Urinary bladder (tissue), 4 donors: ENCODE data around the gene OTC. TPM values are rescaled to one million over a fixed set of nuclear protein-coding genes. Genes with fewer than 3 reads are reported as not detected.

Source experiments
- DNase-seq: peaks from one replicate; pipeline ENCODE4 v3.0.0-alpha.2; 2015; ENCODE audit errors: extremely low spot score
- H3K27ac ChIP-seq: one replicate; pipeline ENCODE4 v1.5.1; 2013; ENCODE audit warnings: low read depth, mild to moderate bottlenecking, moderate library complexity
- H3K36me3 ChIP-seq: one replicate; pipeline ENCODE4 v1.6.1; 2013; ENCODE audit warnings: mild to moderate bottlenecking, moderate library complexity; ENCODE audit not compliant: insufficient read depth
- H3K4me1 ChIP-seq: one replicate; pipeline ENCODE4 v1.6.1; 2013; ENCODE audit warnings: mild to moderate bottlenecking, moderate library complexity; ENCODE audit not compliant: insufficient read depth
- H3K4me3 ChIP-seq: one replicate; pipeline ENCODE4 v1.5.1; 2013; ENCODE audit warnings: low read depth, low read length
- WGBS: extraction: QIAGEN DNeasy Blood & Tissue Kit; methylation state at CpG from one replicate; pipeline ENCODE4 v1.1.7; 2013; 5-methylcytosine and 5-hydroxymethylcytosine counted together
- polyA plus RNA-seq: library from polyadenylated mRNA; stranded (reverse); fragments of 200-250 nt; gene quantifications from one replicate; pipeline ENCODE4 v1.2.3, GENCODE V29; 2013
- total RNA-seq: library from RNA; depleted of rRNA; stranded (reverse); fragments of >200 nt; gene quantifications from one replicate; pipeline ENCODE4 v1.2.3, GENCODE V29; 2014
- donor health status: healthy with polysubstance abuse.
- donor health status: healthy.

OTC gene
- total RNA-seq (0.63 TPM), polyA plus RNA-seq (0.41 TPM)

DNA sequence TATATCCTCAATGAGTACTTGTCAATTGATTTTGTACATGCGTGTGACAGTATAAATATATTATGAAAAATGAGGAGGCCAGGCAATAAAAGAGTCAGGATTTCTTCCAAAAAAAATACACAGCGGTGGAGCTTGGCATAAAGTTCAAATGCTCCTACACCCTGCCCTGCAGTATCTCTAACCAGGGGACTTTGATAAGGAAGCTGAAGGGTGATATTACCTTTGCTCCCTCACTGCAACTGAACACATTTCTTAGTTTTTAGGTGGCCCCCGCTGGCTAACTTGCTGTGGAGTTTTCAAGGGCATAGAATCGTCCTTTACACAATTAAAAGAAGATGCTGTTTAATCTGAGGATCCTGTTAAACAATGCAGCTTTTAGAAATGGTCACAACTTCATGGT, at the start of gene OTC:
OTC (plus strand) TSS at position 243 of the 400 bp plus-strand sequence; CDS start at position 336, 93 bp downstream.
- Histone ChIP-seq H3K27ac (no peak within 1 kb of the TSS), H3K4me1 (no peaks in the 10 kb centered on the region), H3K36me3 (no peaks in the 10 kb centered on the region), H3K4me3 (no peak within 1 kb of the TSS)
- DNase-seq = no peak
- WGBS = 72% methylated on average over 4 of the region's 4 CpGs

DNA sequence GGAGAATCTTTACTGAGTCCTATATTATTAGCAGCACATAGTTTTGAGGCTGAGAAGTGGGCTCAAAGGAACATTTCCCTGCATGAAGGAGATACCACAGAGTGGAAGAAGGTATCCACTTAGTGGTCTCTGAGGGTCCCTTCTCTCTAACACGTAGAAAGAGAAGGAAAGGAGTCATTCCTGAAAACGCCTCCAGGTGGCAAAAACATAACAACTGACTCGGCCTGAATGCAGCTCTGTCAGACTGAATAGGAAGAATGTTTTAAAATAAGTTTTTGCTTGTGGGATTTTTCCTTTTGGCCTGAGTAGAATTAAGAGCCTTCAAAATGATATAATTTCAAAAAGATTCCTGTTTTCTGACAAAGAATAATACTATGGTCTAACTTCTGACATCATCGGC, 48.4 kb upstream of the OTC start:
- DNase-seq = no peak
- H3K27ac ChIP-seq = no peak overlapping the region
- H3K36me3 ChIP-seq = peaks cover 2% of the 10 kb centered on the region
- WGBS = 62% methylated on average over 4 of the region's 4 CpGs
- H3K4me3 ChIP-seq = no peak overlapping the region
- H3K4me1 ChIP-seq = no peaks in the 10 kb centered on the region

DNA sequence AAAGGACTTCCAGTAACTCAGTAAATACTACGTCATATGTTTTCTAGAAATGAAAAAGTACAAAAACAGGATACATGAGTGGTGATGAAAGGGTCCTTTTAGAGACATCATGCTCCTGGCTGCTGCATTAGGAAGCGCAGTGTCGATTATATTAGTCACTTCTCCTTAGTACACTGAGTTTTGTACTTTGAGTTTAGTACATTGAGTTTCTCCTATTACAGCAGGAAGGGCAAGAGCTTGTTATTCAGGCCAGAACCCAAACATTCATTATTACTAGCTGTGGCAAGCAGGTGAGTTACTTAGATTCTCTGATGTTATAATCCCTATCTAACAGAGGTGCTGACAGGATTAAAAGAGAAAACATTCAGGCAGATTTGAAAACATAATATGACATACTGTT, 46.4 kb upstream of the OTC start:
- 74% methylated on average over 3 of the region's 3 CpGs for WGBS
- H3K27ac ChIP-seq = no peak overlapping the region

DNA sequence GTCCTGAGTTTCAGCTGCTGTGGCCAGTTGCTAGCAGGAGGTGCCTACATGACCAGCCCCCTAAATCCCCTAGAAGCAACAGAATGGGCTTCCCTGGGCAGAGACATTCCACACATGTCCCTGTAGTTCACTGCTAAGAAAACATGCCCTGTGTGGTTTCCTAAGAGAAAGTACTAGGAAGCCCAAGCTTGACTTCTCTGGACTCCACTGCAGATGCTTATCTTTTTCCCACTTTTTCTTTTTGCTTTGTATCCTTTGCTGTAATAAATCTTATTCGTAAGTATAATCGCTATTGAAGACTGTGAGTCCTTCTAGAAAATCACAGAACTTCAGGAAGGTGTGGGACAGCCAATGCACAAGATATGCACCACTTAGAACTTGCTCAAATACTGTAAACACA, 40.7 kb upstream of the OTC start:
- Histone ChIP-seq H3K4me1 (no peaks in the 10 kb centered on the region), H3K4me3 (no peak overlapping the region), H3K36me3 (no peaks in the 10 kb centered on the region), H3K27ac (no peak overlapping the region)
- no peak for DNase-seq
- 93% methylated on average over 2 of the region's 2 CpGs for WGBS

More for the DNA sequence above, 46.4 kb upstream of the OTC start:
- peaks cover 2% of the 10 kb centered on the region for H3K36me3 ChIP-seq
- no peak for DNase-seq
- H3K4me1 ChIP-seq = no peaks in the 10 kb centered on the region
- H3K4me3 ChIP-seq = no peak overlapping the region

DNA sequence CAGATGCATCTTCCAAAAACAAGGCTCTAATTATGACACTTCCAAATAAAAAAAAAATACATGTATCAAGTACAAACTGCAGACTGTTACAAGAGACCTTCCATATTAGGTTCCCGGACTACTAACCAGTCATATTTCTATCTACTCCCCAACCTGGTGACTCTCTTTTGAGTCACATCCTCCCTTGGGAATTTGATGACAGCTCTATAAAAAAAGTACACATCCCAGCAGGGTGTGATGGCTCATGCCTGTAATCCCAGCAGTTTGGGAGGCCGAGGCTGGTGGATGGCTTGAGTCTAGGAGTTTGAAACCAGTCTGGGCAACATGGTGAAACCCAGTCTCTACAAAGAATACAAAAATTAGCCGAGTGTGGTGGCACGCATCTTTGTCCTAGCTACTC, 40.0 kb upstream of the OTC start:
- DNase-seq = no peak
- H3K36me3 ChIP-seq = no peaks in the 10 kb centered on the region
- no peaks in the 10 kb centered on the region for H3K4me1 ChIP-seq
- H3K27ac ChIP-seq = no peak overlapping the region
- 91% methylated on average over 4 of the region's 4 CpGs for WGBS
- no peak overlapping the region for H3K4me3 ChIP-seq

DNA sequence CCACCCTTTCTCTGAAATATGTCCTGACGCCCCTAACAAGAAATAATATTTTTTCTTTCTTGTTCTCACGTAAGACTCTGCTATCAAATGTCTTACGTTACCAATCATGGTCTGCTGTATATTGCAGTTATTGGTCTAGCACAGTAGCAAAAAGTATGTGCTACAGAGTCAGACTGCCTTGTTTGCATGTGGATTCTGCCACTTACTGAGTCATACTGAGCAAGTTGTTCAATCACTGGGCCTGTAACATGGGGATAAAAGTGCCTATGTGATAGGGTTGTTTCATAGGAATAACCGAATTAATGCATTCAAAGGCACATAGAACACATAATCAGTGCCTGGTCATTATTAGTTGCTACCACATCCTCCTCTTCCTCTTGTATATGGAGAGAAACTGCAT, 39.2 kb upstream of the OTC start:
- Histone ChIP-seq H3K4me3 (no peak overlapping the region), H3K27ac (no peak overlapping the region), H3K4me1 (no peaks in the 10 kb centered on the region), H3K36me3 (no peaks in the 10 kb centered on the region)
- WGBS = 96% methylated on average over 4 of the region's 4 CpGs
- no peak for DNase-seq

DNA sequence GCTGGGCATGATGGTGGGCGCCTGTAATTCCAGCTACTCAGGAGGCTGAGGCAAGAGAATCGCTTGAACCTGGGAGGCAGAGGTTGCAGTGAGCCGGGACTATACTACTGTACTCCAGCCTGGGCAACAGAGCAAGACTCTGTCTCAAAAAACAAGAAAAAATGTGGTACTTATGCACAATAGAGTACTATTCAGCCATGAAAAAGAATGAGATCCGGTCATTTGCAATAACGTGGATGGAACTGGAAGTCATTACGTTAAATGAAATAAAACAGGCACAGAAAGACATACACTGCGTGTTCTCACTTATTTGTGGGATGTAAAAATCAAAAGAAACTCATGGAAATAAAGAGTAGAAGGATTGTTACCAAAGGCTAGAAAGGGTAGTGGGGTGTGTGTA, 37.2 kb upstream of the OTC start:
- DNase-seq = no peak
- over 99% methylated on average over 7 of the region's 7 CpGs for WGBS
- Histone ChIP-seq H3K27ac (no peak overlapping the region), H3K4me3 (no peak overlapping the region), H3K4me1 (no peaks in the 10 kb centered on the region), H3K36me3 (no peaks in the 10 kb centered on the region)

DNA sequence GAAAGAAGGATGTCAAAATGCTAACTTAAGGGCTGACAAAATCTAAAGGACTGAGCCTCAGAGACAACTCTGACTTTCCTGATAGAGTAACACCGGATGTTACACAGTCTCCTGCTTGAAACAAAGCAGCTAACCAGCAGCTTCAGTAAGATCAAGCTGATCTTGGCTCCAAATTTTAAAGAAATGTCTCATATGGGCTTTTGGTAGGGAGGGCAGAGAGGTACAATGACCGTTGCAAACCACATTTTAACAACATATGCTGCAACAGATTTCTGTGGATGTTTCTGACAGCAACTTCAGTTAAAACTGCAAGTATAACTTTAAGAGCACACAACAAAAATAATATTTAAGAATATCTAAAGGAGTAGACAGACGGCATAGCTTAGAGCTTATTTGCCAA, 34.2 kb upstream of the OTC start:
- WGBS = 83% methylated on average over 3 of the region's 3 CpGs
- H3K36me3 ChIP-seq = no peaks in the 10 kb centered on the region
- H3K4me3 ChIP-seq = no peak overlapping the region
- H3K27ac ChIP-seq = no peak overlapping the region
- DNase-seq = no peak
- no peaks in the 10 kb centered on the region for H3K4me1 ChIP-seq

DNA sequence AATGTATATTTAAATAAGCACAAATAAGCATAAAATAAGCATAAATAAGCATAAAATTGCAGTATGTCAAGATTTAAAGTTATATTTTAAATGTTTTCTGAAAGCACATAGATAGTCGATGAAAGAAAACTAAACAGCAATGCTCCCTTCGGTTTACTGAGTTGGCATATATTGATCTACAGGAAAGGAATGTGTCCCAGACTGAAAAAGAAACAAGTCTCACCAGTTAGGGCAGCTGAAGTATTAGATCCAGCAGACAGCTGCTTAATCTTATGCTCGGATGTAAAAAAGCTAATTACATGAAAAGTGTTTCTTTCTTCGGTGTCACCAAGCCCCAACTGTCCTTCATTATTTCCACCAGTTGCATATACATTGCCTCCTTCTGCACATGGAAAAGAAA, 33.8 kb upstream of the OTC start:
- H3K36me3 ChIP-seq = no peaks in the 10 kb centered on the region
- no peak overlapping the region for H3K4me3 ChIP-seq
- no peak for DNase-seq
- no peak overlapping the region for H3K27ac ChIP-seq
- WGBS = 72% methylated on average over 4 of the region's 4 CpGs
- H3K4me1 ChIP-seq = no peaks in the 10 kb centered on the region

DNA sequence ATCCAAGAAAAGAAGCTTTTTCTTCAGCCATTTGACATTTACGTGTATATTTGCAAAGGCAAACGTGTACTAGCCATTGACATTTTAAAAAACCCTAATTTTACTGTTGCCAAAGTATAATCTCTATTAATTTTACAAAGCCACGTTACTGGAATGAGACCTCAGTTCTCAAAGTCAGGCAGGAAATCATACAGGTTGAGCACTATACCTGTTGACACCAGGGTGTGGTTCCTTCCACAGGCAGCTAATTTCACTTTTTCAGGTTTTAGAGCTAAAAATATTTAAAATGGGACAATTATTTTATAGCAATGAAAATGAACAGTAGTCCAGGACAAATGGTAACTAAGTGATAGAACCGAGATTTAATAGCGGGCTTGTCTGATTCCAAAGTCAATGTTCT, 31.6 kb upstream of the OTC start:
- WGBS = 87% methylated on average over 5 of the region's 5 CpGs

DNA sequence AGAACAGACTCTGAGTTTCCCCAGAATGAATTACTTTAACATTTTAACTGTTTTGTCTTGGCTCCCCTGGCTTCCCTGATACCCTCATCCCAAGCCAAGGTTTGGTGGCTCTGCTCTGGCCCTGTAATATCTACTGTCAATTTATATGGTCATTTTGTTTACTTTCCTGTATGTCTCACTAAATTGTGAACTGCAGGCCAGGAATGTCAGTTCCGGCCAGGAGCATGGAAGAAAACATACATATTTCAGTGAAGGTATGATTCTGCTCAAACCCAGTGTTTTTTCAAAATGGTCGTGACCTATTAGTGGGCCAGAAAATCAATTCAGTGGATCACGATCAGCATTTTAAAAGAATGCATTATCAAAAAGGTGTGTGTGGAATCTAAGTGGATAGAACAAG, 26.3 kb upstream of the OTC start:
- WGBS = 56% methylated on average over 3 of the region's 3 CpGs
- H3K36me3 ChIP-seq = no peaks in the 10 kb centered on the region
- H3K27ac ChIP-seq = no peak overlapping the region
- no peak for DNase-seq
- no peaks in the 10 kb centered on the region for H3K4me1 ChIP-seq
- H3K4me3 ChIP-seq = peak overlapping the region; percentile 72

More for the DNA sequence above, 31.6 kb upstream of the OTC start:
- Histone ChIP-seq H3K4me1 (no peaks in the 10 kb centered on the region), H3K36me3 (no peaks in the 10 kb centered on the region), H3K4me3 (no peak overlapping the region), H3K27ac (no peak overlapping the region)
- no peak for DNase-seq

DNA sequence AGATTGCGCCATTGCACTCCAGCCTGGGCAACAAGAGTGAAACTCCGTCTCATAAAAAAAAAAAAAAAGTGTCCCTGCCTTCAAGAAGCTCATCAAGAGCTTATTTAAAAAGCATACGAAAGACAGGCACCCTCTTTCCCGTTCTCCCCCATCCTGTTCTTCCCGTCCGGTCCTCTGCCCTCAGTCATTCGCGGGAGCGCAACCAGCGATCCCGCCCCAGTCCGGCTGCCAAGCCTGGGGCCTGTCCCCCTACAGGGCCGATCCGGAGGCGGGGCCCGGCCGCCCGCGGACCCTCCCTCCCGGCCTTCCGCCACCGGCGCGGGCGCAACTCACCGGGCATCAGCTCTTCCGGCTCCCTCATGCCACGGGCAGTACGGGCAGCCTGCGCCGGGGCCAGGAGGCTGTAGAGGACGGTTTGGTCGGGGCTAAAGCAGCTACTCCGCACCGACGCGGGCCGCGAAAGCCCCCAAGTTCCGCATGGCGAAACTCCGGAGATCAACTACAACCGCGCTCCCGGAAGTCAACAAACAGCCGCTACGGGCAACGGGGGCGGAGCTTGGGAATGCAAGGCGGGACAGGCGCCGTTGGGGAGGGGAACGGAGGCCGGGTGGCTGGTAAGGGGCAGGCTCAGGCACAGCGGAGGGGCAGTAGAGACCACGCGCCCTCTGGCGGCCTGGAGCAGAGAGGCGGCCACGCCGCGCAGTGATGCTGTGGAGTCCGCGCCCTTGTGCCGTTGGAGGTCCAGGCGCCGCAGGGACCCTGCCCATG, 25.2 kb upstream of the OTC start, which contains the start of gene RPGR:
RPGR (minus strand) TSS at position 503 of the 768 bp plus-strand sequence; CDS start at position 361, 142 bp downstream.
- peak within 1 kb of the TSS; percentile 92 for H3K27ac ChIP-seq
- H3K4me3 ChIP-seq = peak within 1 kb of the TSS; percentile 72
- H3K36me3 ChIP-seq = no peaks in the 10 kb centered on the region
- DNase-seq = peak; percentile 84
- no peaks in the 10 kb centered on the region for H3K4me1 ChIP-seq
- under 1% methylated on average over 67 of the region's 67 CpGs for WGBS

DNA sequence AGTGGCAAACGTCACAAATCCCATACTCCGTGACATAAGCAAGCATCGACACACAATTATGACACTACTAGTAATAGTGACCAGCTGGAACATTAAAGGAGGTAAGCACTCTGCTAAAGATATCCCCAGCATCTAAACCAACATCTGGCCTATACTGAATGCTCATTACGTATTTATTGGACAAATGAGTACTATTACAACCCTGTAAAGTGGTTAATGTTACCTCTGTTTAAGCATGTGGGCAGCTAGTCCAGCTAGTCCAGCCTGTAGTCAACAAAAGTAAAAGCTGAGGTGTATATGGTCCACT, 24.7 kb upstream of the OTC start:
- Histone ChIP-seq H3K4me1 (no peaks in the 10 kb centered on the region), H3K36me3 (no peaks in the 10 kb centered on the region), H3K27ac (peak overlapping the region; percentile 92), H3K4me3 (peak overlapping the region; percentile 72)
- 8% methylated on average over 4 of the region's 4 CpGs for WGBS
- DNase-seq = no peak

DNA sequence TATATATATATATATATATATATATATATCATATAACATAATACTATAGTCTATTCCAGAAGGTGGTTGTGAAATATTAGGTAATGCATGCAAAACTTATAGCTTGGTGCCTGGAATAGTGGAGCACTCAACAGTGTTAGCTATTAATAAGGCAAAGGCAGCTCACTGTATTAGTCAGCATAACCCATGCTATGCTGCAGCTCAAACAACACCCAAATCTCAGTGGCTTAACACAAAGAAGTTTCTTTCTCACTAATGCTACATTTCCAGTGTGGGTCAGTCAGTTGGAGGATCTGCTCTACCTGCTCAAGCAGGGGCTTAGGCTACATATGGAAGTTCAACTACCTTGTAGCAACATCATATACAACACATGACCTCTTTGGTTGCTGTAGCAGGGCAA, 19.9 kb upstream of the OTC start:
- DNase-seq = no peak
- Histone ChIP-seq H3K27ac (no peak overlapping the region), H3K4me3 (no peak overlapping the region), H3K4me1 (no peaks in the 10 kb centered on the region), H3K36me3 (no peaks in the 10 kb centered on the region)

DNA sequence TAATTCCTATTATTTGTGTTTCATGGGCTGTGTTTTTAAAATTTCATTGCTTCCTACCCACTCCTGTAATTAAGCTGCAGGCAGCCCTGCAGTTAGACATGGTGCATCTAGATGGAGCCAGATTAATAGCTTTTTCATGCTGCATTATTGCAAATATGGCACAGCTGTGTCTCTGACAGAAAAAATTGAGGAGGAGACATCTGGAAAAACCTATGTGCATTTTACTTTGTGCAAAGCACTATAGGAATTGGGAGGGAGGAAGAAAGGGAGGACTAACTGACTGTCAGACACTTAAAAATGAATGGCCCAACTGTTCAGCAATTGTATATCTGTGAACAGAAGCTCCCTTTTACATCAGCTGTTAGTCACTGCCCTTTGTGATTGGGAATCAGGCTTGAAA, 17.0 kb upstream of the OTC start:
- Histone ChIP-seq H3K27ac (no peak overlapping the region), H3K4me3 (no peak overlapping the region), H3K4me1 (no peaks in the 10 kb centered on the region), H3K36me3 (no peaks in the 10 kb centered on the region)
- DNase-seq = no peak
